Prostate gland (tissue), 2 donors: ENCODE results near the gene CD48. TPM values are rescaled to one million over a fixed set of nuclear protein-coding genes. Genes with fewer than 3 reads are reported as not detected.
"Not testable (repeated sequence)": the region's sequence is repeated elsewhere in the genome, so short reads cannot be mapped to it uniquely, and the experiment has no call there.

Experiments
- DNase-seq: peaks from one replicate; pipeline ENCODE4 v3.0.0-alpha.2; 2019; ENCODE audit warnings: low spot score
- H3K27ac ChIP-seq, 2 donors: fragments of 200-600 bp; sonication (generic); 2 replicates each; pipeline ENCODE4 v1.5.1; 2017 to 2019
- H3K27me3 ChIP-seq: fragments of 200-600 bp; sonication (generic); replicated peaks from 2 replicates; pipeline ENCODE4 v1.5.1; 2019; ENCODE audit not compliant: insufficient read depth
- H3K36me3 ChIP-seq, 2 donors: fragments of 200-600 bp; sonication (generic); 1 replicate in 1 of 2; 2 replicates in 1 of 2; pipeline versions ENCODE4 v1.5.1 to v1.8.1; 2017 to 2019
- H3K4me1 ChIP-seq: fragments of 200-600 bp; sonication (generic); replicated peaks from 2 replicates; pipeline ENCODE4 v1.5.1; 2019
- H3K4me3 ChIP-seq, 2 donors: fragments of 200-600 bp; sonication (generic); 2 replicates each; pipeline ENCODE4 v1.5.1; 2017 to 2019
- H3K9me3 ChIP-seq: fragments of 200-600 bp; sonication (generic); 2 replicates; pipeline ENCODE4 v1.5.1; 2017
- POLR2A ChIP-seq: fragments of 450-650 bp; IDR thresholded peaks from one replicate; pipeline ENCODE4 v1.6.1; 2016; ENCODE audit warnings: antibody characterized with exemption, mild to moderate bottlenecking
- POLR2AphosphoS5 ChIP-seq: sonication (generic); formaldehyde crosslinking; IDR thresholded peaks from one replicate; pipeline ENCODE4 v1.6.1; 2017; ENCODE audit warnings: antibody characterized with exemption
- WGBS: methylation state at CpG from one replicate; pipeline ENCODE4 v1.1.5; 2018; 5-methylcytosine and 5-hydroxymethylcytosine counted together
- intact Hi-C: fragments of 100-400 bp; cut with DNase I; formaldehyde crosslinking; loops from one replicate; pipeline ENCODE4 v1.14.2; 2022
- total RNA-seq, 2 donors: library from RNA; depleted of rRNA; stranded (reverse); fragments of >200 nt; gene quantifications; one replicate each; pipeline ENCODE4 v1.1.0, GENCODE V29; 2016
- TF ChIP-seq, protein P1 (sequence below), 4 experiments: fragments of 200-600 bp in 2 of 4; fragments of 450-650 bp in 2 of 4; sonication (generic) in 2 of 4; IDR thresholded peaks; 1 replicate in 3 of 4; 2 replicates in 1 of 4; pipeline ENCODE4 v1.5.1; 2016 to 2019; ENCODE audit warnings: antibody characterized with exemption in 4 of 4, mild to moderate bottlenecking in 2 of 4, moderate library complexity in 2 of 4

CD48 gene
- total RNA-seq, 2 donors from 2014 or later, result 3.0 to 4.7 TPM

GRCh38 chr1:160704250-160704649, 7.4 kb downstream of the CD48 start:
- TF ChIP-seq POLR2A (no peak), POLR2AphosphoS5 (no peak)
- TF ChIP-seq, protein P1, sequence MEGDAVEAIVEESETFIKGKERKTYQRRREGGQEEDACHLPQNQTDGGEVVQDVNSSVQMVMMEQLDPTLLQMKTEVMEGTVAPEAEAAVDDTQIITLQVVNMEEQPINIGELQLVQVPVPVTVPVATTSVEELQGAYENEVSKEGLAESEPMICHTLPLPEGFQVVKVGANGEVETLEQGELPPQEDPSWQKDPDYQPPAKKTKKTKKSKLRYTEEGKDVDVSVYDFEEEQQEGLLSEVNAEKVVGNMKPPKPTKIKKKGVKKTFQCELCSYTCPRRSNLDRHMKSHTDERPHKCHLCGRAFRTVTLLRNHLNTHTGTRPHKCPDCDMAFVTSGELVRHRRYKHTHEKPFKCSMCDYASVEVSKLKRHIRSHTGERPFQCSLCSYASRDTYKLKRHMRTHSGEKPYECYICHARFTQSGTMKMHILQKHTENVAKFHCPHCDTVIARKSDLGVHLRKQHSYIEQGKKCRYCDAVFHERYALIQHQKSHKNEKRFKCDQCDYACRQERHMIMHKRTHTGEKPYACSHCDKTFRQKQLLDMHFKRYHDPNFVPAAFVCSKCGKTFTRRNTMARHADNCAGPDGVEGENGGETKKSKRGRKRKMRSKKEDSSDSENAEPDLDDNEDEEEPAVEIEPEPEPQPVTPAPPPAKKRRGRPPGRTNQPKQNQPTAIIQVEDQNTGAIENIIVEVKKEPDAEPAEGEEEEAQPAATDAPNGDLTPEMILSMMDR (IDR thresholded peaks at IDR 0.05), result no peak
- Histone ChIP-seq H3K4me1 (no peaks in the 10 kb centered on the region), H3K4me3 (no peak overlapping the region), H3K36me3 (no peaks in the 10 kb centered on the region), H3K27me3 (no peaks in the 10 kb centered on the region), H3K27ac (no peak overlapping the region), H3K9me3 (no peaks in the 10 kb centered on the region)
- WGBS, result 88% methylated on average over 4 of the region's 4 CpGs
- DNase-seq, result no peak
- intact Hi-C loops, result no loop called here

GRCh38 chr1:160702100-160702499, 9.5 kb downstream of the CD48 start:
- no peak for DNase-seq
- intact Hi-C loops, result no loop called here

GRCh38 chr1:160692390-160692789, 19.2 kb downstream of the CD48 start:
- DNase-seq, H3K36me3 ChIP-seq, H3K27ac ChIP-seq, H3K27me3 ChIP-seq, intact Hi-C loops, H3K4me3 ChIP-seq, H3K4me1 ChIP-seq, H3K9me3 ChIP-seq: not testable (repeated sequence)
- 91% methylated on average over 10 of the region's 10 CpGs for WGBS

More at GRCh38 chr1:160702100-160702499, 9.5 kb downstream of the CD48 start:
- WGBS, result 85% methylated on average over 5 of the region's 5 CpGs
- no peaks in the 10 kb centered on the region for H3K27me3 ChIP-seq
- no peak overlapping the region for H3K4me3 ChIP-seq
- H3K9me3 ChIP-seq, result no peaks in the 10 kb centered on the region
- no peak for TF ChIP-seq POLR2AphosphoS5
- TF ChIP-seq, protein P1 (IDR thresholded peaks at IDR 0.05), result no peak
- no peak for TF ChIP-seq POLR2A
- no peak overlapping the region for H3K27ac ChIP-seq
- no peaks in the 10 kb centered on the region for H3K4me1 ChIP-seq
- no peaks in the 10 kb centered on the region for H3K36me3 ChIP-seq

DNA sequence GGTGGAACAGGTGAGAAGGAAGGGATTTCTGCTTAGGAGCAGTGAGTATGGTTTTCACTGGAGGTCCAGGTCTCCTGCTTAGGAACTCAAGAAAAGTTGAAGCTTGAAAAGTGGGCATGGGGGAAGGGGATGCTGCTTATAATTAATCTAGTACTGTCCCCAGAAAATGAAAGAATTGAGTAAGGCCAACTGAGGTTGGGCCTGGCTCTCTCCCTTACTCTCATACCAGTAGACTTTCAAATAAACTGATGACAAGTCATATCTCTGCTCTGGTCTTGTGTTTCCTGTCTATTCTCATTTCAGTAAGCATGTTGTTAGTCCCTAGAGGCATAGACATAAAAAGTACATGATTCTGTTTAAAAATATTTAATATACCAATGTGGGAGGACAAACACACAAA, 26.4 kb downstream of the CD48 start:
- H3K4me1 ChIP-seq, result no peaks in the 10 kb centered on the region
- H3K36me3 ChIP-seq, result no peaks in the 10 kb centered on the region
- H3K9me3 ChIP-seq, result no peaks in the 10 kb centered on the region
- H3K4me3 ChIP-seq, result no peak overlapping the region
- H3K27me3 ChIP-seq, result no peaks in the 10 kb centered on the region
- no peak for DNase-seq
- H3K27ac ChIP-seq, result no peak overlapping the region
- intact Hi-C loops, result no loop called here
- no peak for TF ChIP-seq POLR2A
- TF ChIP-seq, protein P1 (IDR thresholded peaks at IDR 0.05), result no peak
- TF ChIP-seq POLR2AphosphoS5, result no peak

- no peaks in the 10 kb centered on the region for H3K27me3 ChIP-seq
- no peak for DNase-seq
- no peaks in the 10 kb centered on the region for H3K4me1 ChIP-seq
- no peak overlapping the region for H3K27ac ChIP-seq
- no peaks in the 10 kb centered on the region for H3K9me3 ChIP-seq
- 91% methylated on average over 4 of the region's 4 CpGs for WGBS
- H3K4me3 ChIP-seq, result no peak overlapping the region
- TF ChIP-seq, protein P1 (IDR thresholded peaks at IDR 0.05), result no peak
- TF ChIP-seq POLR2A (no peak), POLR2AphosphoS5 (no peak)
- intact Hi-C loops, result no loop called here
- no peaks in the 10 kb centered on the region for H3K36me3 ChIP-seq
Measured at GRCh38 chr1:160682983-160683865, 28.4 kb downstream of the CD48 start.
